Right renal pelvis (tissue), 4 donors: ENCODE results near the gene POU2F1. TPM values are rescaled to one million over a fixed set of nuclear protein-coding genes. Genes with fewer than 3 reads are reported as not detected.
"Not testable (repeated sequence)": the region's sequence is repeated elsewhere in the genome, so short reads cannot be mapped to it uniquely, and the experiment has no call there.

Source experiments
- DNase-seq, 4 donors: peaks; one replicate each; pipeline ENCODE4 v3.0.0-alpha.2; 2013; ENCODE audit warnings: low read depth in 4 of 4, low spot score in 3 of 4, missing footprints in 1 of 4
- polyA plus RNA-seq, 4 donors: library from polyadenylated mRNA; unstranded; fragments of 120-200 nt; gene quantifications; one replicate each; pipeline ENCODE4 v1.2.1, GENCODE V29; 2013; ENCODE audit not compliant: insufficient read length in 4 of 4

Gene POU2F1
- polyA plus RNA-seq, 4 donors = 13.0 to 17.5 (median 16.0) TPM

DNA sequence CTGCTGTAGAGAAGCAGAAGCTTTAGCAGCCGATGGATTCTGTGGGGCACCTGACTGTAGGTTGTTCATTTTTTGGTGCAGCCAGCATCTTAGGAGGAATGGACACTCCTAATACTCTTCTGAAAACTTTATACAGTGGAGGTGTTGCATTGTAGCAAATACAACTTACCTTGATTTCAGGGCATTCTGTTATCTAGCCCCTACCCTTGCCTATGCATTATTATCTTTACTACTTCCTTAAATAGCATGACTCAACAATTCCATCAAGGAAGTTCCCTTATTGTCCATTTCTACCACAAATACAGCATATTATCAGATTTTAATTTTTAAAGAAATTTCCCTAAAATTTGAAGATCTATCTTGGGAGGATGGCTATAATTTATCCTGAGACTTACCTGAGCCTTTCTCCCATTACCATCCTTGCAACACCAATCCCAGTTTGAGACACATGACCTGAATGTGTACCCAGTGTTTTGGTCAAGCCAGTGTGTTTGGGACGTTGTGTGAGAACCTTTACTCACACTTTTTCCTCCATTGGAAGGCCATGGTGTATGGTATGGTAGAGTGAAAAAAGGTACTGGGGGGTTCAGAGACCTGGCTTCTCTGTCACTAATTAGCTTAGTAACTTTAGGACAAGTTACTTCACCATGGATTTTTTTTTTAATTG is 9.2 kb downstream of the POU2F1 start:
- DNase-seq = no peak

DNA sequence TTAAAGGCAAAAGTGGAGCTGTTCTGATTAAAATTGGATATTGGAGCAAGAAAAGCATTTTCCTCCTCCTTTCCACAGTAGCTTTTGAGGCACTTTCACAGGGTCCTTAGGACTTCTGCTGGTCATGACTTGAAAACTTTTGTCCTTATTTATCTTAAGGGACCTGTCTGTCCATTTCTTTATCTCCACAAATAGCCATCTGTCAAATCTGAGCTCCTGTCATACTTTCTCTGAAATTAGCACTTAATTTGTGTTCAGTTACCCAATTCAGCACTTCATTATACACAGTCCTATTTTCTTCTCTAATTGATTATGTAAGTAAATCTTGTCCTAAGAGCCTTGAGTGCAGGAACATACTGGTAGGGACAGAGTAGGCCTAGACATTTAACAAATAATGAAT is 9.8 kb downstream of the POU2F1 start:
- no peak for DNase-seq

DNA sequence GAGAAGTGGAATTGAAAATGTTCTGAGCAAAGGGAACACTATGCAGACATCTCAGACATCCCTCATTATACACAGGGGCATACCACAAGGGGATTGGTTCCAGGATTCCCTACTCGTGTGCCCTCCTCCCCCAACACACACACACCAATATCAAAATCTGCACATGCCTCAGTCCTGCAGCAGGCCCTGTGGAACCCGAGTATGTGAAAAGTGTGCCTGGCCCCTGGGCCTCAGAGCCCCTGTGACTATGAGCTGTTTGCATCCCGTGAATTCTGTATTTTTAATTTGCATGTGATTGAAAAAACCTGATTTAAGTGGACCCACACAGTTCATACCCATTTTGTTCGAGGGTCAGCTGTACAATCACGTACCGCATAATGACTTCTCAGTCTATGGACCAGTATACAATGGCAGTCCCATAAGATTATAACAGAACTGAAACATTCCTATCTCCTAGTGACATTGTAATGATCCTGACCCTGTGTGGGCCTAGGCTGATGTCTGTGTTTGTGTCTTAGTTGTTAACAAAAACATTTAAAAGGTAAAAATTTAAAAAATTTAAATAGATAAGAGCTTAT is 11.3 kb downstream of the POU2F1 start:
- DNase-seq = no peak

DNA sequence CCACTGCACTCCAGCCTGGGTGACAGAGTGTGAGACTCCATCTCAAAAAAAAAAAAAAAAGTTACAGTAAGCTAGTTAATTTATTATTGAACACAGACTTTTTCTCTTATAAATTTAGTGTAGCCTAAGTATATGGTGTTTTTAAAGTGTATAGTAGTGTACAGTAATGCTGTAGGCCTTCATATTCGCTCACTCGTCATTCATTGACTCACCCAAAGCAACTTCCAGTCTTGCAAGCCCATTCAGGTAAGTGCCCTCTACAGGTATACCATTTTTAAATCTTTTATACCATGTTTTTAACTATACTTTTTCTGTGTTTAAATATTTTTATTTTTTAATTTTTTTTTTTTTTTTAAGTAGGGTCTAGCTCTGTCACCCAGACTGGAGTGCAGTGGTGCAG is 12.1 kb downstream of the POU2F1 start:
- DNase-seq = no peak

DNA sequence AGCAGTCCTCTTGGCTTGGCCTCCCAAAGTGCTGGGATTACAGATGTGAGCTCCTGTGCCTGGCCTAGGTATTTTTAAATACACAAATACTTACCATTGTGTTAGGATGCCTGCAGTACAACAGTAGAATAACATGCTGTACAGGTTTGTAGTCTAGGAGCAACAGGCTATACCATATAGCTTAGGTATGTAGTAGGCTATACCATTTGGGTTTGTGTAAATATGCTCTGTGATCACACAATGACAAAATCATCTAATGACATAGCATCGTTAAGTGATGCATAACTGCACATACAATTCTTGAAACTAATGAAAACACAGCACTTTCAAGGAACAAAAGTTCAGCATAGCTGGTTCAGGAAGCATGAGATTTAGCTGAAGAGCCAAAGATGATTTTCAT is 12.7 kb downstream of the POU2F1 start:
- DNase-seq = no peak

DNA sequence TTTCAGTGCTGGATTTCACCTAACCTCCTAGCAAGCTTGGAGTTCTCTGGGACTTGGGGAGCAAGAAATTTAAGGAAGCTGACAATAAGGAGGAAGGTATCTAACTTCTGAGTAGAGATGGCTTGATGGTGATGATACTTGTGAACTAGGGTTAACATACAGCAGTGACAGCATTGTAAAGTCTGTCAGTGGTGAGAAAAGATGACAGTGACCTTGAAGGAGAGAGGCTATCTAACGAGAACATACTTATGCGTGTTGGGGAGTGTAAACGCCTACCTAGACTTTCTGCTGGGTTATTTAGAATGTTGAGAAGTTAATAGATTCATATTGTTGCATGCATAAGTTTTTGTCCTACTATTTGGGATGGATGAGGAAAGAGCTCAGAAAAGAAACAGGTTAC is 16.3 kb downstream of the POU2F1 start:
- no peak for DNase-seq

DNA sequence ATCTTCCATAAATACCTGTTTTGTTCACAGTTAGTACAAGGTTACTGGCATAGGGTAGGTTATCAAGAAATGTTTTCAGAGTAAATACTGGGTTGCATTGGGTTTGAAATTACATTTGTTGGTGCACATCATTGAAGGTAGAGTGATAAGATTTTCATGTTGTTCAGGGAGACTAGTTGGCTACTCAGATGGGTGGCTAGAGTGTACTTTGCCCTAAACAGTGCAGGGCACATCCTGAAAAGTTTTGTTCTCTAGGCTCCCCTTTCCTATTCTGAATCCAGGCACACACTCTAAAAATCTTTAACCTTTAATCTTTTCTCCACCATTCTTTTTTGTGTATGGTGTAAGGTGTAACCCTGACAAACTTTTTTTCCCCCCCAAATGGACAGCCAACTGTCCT is 18.0 kb downstream of the POU2F1 start:
- DNase-seq = no peak

DNA sequence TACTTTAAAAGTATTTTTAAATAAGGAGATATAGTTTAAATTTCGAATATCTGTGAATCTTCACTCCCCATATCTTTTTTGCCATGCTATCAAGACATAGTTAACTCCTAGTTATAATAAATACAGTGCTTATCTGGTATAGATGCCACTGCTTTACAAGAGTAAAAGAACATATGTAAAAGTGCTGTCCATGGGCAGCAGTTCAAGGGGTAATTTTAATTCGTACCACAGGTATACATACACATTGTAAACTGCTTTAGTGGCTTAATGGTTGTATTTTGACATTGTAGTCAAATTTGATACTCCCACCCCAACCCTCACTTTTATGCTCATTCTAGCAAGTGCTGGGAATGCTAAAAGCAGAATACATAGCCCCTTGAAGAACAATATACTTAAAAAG is 18.6 kb downstream of the POU2F1 start:
- no peak for DNase-seq

DNA sequence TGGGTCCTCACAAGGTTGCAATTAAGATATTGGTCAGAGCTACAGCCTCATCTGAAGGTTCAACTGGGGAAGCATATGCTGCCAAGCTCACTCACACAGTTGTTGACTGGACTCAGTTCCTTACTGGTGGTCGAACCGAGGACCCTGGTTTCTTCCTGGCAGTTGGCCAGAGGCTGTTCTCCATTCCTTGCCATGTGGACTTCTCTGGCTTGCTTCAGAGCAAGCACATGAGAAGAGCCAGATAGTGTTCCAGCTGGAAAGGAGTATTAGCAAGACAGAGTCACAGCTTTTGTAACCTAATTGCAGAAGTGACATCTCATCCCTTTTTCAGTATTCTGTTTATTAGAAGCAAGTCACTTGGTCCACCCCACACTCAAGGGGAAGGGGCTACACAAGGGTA is 23.6 kb downstream of the POU2F1 start:
- DNase-seq = no peak

DNA sequence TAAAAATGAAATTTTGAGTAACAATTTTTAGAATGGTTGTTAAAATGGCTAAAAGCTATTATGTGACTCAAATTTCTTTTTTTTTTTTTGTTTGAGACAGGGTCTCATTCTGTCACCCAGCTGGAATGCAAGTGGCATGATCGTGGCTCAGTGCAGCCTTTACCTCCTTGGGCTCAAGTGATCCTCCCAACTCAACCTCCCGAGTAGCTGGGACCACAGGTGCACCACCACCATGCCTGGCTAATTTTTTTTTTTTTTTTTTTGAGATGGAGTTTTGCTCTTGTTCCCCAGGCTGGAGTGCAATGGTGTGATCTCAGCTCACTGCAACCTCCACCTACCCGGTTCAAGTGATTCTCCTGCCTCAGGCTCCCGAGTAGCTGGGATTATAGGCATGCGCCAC is 24.5 kb downstream of the POU2F1 start:
- not testable (repeated sequence) for DNase-seq

DNA sequence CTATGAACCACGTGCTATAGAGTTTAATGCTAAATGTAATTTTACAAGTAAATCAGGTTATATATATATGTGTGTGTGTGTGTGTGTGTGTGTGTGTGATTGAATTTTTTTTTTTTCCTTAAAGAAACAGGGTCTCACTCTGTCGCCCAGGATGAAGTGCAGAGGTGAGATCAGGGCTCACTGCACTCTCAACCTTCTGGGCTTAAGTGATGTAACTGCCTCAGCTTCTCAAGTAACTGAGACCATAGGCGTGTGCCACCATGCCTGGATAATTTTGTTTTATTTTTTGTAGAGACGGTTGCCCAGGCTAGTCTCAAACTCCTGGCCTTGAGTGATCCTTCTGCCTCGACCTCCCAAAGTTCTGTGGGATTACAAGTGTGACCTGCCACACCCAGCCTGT is 26.3 kb downstream of the POU2F1 start:
- no peak for DNase-seq

DNA sequence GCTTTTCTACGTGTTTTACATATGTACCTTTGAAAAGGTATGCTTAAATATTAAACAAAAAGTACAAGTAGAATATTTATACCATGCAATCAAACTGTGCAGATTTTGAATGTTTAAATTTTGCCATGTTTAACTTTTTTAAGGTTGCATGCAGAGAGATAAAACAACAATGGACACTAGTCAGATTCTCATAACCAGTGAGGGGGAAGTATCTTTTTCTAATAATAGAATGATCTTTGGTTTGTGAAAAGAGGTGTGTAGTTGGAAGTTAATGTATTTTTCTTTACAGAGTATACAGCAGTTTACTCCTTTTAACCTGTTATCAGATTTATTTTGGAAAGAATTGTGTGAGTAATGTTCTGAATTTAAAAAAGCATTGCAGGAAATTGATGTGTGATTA is 27.1 kb downstream of the POU2F1 start:
- DNase-seq = no peak

DNA sequence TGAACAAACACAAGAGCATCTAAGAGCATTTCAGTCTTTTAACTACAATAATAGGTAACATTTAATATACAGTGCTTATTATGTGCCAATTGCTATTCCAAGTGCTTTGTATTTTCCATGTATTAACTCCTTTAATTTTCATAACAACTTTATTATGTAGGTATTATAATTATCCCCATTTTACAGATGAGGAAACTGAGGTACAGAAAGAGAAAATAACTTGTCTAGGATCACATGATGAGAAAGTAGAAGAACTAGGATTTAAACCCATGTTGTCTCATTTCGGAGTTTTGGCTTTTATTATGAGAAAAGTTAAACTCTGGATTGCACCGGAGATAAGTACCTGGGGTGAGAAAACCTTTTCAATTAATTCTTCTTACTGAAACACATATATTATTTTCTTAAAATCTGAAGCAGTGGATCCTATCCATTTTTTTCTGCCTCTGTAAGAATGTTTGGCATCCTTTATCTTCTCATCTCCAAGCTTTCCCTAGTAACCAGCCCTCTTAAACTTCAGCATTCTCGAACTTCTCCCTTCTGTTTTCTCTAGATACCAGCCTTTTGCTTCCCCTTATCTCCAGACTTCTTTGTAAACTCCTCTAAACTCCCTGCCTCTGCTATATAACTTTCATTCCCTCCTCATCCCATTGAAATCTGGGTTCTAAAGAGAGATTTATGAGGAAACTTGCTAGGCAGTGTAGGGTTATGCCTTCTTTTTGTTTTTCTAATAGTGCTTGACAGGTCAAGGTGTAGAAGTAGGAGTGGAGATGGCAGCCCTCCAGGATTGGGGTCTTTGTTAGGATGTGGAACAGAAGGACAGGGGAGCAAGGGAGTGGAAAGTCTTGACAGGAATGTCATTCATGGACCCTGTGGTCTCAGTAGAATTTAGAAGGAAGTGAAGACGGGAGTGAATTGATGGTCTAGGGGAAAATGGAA is 28.3 kb downstream of the POU2F1 start:
- DNase-seq = no peak

DNA sequence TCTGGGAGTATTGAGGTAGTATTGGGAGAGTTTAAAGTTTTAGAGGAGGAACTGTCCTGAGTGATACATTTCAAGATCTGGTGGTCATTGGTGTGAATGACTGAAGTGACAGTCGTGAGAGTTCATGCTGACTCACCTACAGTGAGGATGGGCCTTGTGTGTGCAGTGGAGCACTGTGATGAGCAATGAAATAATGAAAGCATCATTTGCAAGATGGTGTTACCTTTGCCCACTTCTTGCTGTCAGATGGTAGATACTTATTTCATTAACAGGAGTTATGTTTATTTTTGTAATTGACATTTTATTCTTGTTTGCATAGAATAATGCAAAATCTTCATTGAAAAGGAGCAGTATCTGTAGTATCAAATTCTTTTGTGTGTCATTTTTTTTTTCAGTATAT is 29.0 kb downstream of the POU2F1 start:
- DNase-seq = no peak

DNA sequence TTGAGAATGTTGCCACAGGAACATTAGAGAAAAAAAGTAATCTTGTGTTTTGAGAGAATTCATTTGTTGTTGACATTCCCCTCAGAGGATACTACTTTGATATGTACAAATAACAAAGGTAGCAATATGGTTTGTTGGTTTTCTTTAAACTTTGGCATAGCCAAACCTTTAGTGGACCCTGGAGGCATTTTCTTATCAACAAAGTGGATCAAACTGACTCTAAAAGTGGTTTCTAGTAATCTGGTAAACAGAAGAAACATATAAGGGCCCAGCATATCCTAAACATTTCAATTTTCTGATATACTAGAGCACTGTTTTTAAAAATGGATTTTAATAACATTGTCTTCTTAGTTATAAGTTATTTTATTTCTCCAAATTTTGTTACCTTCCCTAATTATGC is 29.8 kb downstream of the POU2F1 start:
- no peak for DNase-seq

DNA sequence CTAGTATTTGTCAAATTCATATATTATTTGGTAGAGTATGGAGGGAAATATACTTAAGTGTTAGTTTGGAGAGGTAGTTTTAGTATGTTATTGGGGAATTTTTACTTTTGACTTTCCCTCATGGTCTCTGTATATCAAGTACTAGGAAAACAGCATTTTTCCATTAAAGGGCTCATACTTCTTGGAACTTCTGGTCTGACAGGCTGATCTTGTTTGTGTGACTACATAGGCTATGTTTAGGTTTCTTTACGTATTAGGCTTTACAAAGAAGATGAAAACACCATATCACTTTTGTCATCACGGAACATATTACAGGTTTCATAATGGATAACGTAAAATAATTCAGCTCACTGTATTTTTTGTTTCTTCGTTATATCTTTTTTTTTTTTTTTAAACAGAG is 30.8 kb downstream of the POU2F1 start:
- DNase-seq = no peak

DNA sequence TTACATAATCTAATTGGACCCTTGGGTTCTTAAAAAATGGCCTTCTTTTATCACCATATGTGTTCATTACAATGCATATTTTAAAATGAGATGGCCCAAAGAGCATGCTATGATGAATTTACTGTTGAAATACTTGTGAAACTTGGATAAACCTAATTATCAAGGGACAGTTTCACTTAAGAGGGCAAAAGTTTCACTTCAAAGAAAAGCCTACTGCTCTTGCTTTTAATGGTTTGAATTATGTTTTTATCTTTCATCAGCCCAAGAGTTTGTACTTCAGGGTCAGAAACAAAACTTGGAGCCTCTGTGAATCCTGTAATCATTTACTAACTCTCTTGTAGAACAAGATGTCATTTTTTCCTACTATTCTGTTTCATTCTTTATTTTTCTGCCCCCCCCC is 32.3 kb downstream of the POU2F1 start:
- no peak for DNase-seq

DNA sequence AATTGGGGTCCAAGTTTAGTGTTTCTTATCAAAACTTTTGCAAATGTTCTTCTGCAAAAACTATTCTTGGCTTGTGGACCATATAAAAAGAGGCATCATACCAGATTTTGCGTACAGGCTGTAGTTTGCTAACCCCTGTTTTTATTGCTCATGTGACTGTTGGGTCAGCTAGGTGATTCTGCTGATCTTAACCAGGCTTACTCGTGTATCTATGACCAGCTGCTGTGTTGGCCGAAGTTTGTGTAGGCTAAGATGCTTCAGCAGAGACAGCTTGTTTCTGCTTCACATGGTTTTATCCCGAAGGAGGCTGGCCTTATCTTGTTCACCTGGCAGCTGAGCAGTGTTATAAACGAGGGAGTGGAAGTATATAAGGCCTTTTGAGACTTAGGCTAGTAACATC is 38.2 kb downstream of the POU2F1 start:
- DNase-seq = no peak

DNA sequence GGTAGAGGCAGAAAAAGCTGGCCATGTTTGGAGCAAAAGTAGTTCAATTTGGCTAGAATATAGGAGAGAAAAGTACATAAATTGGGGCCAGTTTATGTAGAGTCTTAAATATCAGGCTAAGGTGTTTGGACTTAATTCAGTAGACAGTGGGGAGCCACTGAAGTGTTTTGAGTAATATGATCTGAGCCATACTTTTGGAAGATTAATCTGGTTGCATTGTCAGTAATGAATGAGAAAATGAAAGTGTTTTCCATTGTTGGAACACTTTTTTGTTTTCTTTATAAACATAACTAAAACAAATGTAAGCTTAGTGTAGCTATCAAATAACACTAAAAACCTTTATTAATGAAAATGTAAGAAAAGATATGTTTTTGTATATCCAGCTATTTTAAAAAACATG is 42.1 kb downstream of the POU2F1 start:
- DNase-seq = no peak

DNA sequence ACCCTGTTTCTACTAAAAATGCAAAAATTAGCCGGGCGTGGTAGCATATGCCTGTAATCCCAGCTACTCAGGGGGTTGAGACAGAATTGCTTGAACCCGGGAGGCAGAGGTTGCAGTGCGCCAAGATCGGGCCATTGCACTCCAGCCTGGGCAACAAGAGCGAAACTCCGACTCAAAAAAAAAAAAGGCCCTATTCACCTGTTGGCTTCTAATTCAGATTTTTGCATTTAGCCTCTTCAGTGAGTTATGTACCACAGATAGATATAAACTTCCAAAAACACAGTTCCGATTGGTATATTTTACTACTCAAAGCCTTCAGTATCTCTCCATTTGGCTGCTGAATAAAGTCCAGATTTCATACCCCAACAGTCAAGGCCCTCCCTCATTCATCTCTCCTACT is 42.7 kb downstream of the POU2F1 start:
- DNase-seq = no peak

DNA sequence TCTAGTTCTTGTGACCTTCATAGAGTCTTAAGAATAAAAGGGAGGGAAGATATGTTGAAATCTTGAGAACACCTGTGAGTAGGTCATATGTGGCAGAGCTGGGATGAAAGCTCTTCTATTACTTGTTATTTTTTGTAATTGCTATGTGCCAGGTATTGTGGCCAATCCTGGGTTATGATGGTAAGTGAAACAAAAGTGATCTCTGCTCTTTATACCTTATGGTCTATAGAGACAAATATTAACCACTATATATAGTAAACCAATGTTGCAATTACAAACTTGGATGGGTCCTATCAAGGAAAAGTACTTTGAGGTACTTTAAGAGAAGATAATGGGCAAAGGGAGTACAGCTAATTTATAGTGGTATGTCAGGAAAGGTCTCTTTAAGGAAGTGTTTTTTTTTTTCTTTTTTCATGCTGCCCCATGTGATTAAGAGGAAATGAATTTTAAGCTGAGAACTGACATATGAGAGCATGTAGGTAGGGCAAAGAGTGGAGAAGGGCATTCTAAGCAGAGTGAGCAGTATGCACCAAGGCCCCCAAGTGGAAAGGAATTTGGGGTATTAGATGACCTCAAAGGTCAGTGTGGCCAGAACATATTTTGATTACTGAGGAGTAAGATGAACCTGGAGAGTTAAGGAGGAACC is 43.3 kb downstream of the POU2F1 start:
- DNase-seq = no peak
